OCI-LY7 (cell line): Measurements from ENCODE around the gene CCDC57. TPM values are rescaled to one million over a fixed set of nuclear protein-coding genes. Genes with fewer than 3 reads are reported as not detected.

Experiments
- BruUV-seq: library from RNA; stranded (reverse); fragments of 400-500 nt; replicated peaks from 2 replicates; lab custom pipeline; 2021; lab: Mats Ljungman, UMichigan
- CTCF ChIA-PET: fragments of 300-600 bp; sonication (Branson Sonifier 250); formaldehyde crosslinking; loops from one replicate; lab custom pipeline; 2022; ENCODE audit warnings: antibody characterized with exemption; ENCODE audit not compliant: unreplicated experiment; lab: Charles Lee
- POLR2A ChIA-PET: fragments of 300-600 bp; sonication (Branson Sonifier 250); formaldehyde crosslinking; loops from one replicate; lab custom pipeline; 2022; ENCODE audit warnings: antibody characterized with exemption; lab: Charles Lee
- DNase-seq: peaks from one replicate; pipeline ENCODE4 v3.0.0-alpha.2; 2015; ENCODE audit warnings: low spot score
- H2AFZ ChIP-seq: fragments of 200-600 bp; sonication (generic), shearing (Covaris generic); 2 replicates; pipeline ENCODE4 v1.6.1; 2014; ENCODE audit warnings: mild to moderate bottlenecking, antibody characterized with exemption, low read length, moderate library complexity
- H3K27ac ChIP-seq: fragments of 200-600 bp; sonication (generic); 2 replicates; pipeline ENCODE4 v1.5.1; 2014; ENCODE audit warnings: mixed run types, low read depth, mild to moderate bottlenecking, moderate library complexity, low read length, inconsistent platforms; ENCODE audit not compliant: poor library complexity, severe bottlenecking
- H3K36me3 ChIP-seq: fragments of 200-600 bp; sonication (generic); 2 replicates; pipeline ENCODE4 v1.6.1; 2014; ENCODE audit warnings: mild to moderate bottlenecking, antibody characterized with exemption, low read length, moderate library complexity, mixed read lengths; ENCODE audit not compliant: insufficient read depth
- H3K4me1 ChIP-seq: fragments of 200-600 bp; sonication (generic); 2 replicates; pipeline ENCODE4 v1.5.1; 2014; ENCODE audit warnings: mild to moderate bottlenecking, low read length; ENCODE audit not compliant: insufficient read depth, poor library complexity, severe bottlenecking
- H3K4me2 ChIP-seq: fragments of 200-600 bp; sonication (generic); 2 replicates; pipeline ENCODE4 v1.6.1; 2014; ENCODE audit warnings: mild to moderate bottlenecking, low read length
- H3K4me3 ChIP-seq: fragments of 200-600 bp; sonication (generic); 2 replicates; pipeline ENCODE4 v1.5.1; 2014; ENCODE audit warnings: mild to moderate bottlenecking, low read depth, low read length; ENCODE audit not compliant: poor library complexity, severe bottlenecking
- H3K79me2 ChIP-seq: fragments of 200-600 bp; sonication (generic); 2 replicates; pipeline ENCODE4 v1.6.1; 2016; ENCODE audit warnings: low read depth, mild to moderate bottlenecking, low read length, moderate library complexity, mixed read lengths; ENCODE audit not compliant: insufficient read depth
- H3K9me2 ChIP-seq: fragments of 200-600 bp; sonication (generic); 2 replicates; pipeline ENCODE4 v1.6.1; 2016; ENCODE audit warnings: mild to moderate bottlenecking, low read length, mixed read lengths; ENCODE audit not compliant: insufficient read depth
- H3K9me3 ChIP-seq: fragments of 200-600 bp; sonication (generic); 2 replicates; pipeline ENCODE4 v1.6.1; 2014; ENCODE audit warnings: mild to moderate bottlenecking, mixed run types, low read length, mixed read lengths
- H4K20me1 ChIP-seq: fragments of 200-600 bp; sonication (generic); 2 replicates; pipeline ENCODE4 v1.6.1; 2014; ENCODE audit warnings: mild to moderate bottlenecking, antibody characterized with exemption, low read length, moderate library complexity, mixed read lengths; ENCODE audit not compliant: insufficient read depth
- EZH2phosphoT487 ChIP-seq: fragments of 200-600 bp; sonication (generic); IDR thresholded peaks from 2 replicates; pipeline ENCODE4 v1.6.1; 2018; ENCODE audit warnings: low read depth, borderline replicate concordance, mild to moderate bottlenecking, mixed run types, antibody characterized with exemption, low read length, moderate library complexity, mixed read lengths
- intact Hi-C: fragments of 100-400 bp; cut with micrococcal nuclease; formaldehyde crosslinking; loops from one replicate; pipeline ENCODE4 v1.10.0; 2022; ENCODE audit not compliant: unreplicated experiment
- total RNA-seq, 2 experiments: library from RNA; depleted of rRNA in 1 of 2; stranded (reverse); fragments of >200 nt in 1 of 2; shearing (Covaris generic) in 1 of 2; gene quantifications; 2 replicates each; pipeline ENCODE4 v1.2.3, GENCODE V29; 2014 to 2022
- TF ChIP-seq, protein P1 (sequence below): fragments of 200-600 bp; sonication (generic); conservative IDR thresholded peaks from 2 replicates; pipeline ENCODE4 v1.5.1; 2014; ENCODE audit warnings: mild to moderate bottlenecking, antibody characterized with exemption, low read length, moderate library complexity, mixed read lengths

The CCDC57 gene
- total RNA-seq, 2 experiments from 2014 or later: 34.5 to 58.7 TPM

DNA sequence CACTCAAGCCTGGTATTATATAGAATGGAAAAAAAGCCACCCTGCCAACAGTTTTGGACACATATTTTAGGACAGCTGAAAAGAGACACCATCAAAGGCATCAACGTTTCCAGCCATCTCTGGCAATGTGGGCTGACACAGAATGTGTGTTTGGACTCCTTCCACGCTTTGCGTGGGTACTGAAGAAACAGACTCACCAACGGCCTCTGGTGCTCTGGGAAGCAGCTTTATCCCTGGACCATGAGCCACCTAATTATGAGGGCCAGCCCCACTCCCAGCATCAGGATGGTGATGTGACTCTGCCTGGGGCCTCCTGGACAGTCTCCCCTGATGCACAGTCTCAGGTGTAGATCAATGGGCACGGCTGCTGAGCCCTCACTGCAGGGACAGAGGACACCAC lies 27.9 kb downstream of the CCDC57 start:
- Histone ChIP-seq H3K9me3 (no peaks in the 10 kb centered on the region), H3K4me1 (no peaks in the 10 kb centered on the region), H2AFZ (no peak overlapping the region), H3K4me2 (no peak overlapping the region), H3K36me3 (peaks cover 6% of the 10 kb centered on the region; the same call in 1 of the 2 replicates), H3K27ac (no peak overlapping the region), H4K20me1 (no peaks in the 10 kb centered on the region), H3K9me2 (no peaks in the 10 kb centered on the region), H3K79me2 (no peaks in the 10 kb centered on the region), H3K4me3 (no peak overlapping the region)
- intact Hi-C loops: no loop called here
- TF ChIP-seq, protein P1, sequence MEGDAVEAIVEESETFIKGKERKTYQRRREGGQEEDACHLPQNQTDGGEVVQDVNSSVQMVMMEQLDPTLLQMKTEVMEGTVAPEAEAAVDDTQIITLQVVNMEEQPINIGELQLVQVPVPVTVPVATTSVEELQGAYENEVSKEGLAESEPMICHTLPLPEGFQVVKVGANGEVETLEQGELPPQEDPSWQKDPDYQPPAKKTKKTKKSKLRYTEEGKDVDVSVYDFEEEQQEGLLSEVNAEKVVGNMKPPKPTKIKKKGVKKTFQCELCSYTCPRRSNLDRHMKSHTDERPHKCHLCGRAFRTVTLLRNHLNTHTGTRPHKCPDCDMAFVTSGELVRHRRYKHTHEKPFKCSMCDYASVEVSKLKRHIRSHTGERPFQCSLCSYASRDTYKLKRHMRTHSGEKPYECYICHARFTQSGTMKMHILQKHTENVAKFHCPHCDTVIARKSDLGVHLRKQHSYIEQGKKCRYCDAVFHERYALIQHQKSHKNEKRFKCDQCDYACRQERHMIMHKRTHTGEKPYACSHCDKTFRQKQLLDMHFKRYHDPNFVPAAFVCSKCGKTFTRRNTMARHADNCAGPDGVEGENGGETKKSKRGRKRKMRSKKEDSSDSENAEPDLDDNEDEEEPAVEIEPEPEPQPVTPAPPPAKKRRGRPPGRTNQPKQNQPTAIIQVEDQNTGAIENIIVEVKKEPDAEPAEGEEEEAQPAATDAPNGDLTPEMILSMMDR: no peak
- no peak for TF ChIP-seq EZH2phosphoT487
- DNase-seq: no peak
- ChIA-PET POLR2A (interaction anchor here (0.6 kb wide), 1 partner anchor 532 kb away, joined by 3 read pairs; no protein-coding TSS in a partner anchor), CTCF (no interaction called here)
- no TSS peak for BruUV-seq

DNA sequence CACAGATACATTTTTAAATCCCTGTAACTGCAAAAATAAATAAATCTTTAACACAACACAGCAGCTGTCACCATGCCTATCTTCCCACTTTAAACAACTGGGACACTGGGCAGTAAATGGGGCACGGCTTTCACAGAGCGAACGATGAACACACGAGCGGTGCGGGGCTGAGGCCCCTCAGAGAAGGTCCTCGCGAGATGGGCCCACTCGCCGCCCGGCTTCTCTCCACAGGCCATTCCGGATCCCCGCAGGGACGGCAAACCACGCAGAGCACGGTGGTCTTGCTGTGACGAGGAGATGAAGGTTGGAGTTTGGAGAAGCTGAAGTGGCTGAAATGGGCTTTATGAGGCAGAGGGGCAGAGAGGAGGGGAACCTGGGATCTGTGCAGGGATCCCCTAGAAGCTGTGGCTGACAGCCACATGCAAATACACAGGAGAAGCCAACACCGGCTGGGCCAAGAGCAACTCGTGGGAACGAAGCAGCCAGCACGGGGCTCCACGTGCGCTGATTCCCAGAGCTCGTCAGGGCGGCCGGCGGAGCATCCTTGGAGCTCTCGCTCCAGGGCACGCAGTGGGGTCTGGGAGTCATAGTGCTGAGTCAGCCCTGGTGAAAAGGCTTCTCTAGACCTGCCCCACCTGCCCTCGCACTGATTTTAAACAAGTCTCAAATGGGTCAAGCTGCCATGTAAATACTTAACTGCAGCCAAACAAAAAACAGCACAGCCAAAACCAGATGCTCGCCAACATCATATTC lies 31.7 kb downstream of the CCDC57 start:
- Histone ChIP-seq H3K4me3 (no peak overlapping the region), H3K27ac (no peak overlapping the region), H3K4me2 (no peak overlapping the region), H3K79me2 (no peaks in the 10 kb centered on the region), H3K9me3 (no peaks in the 10 kb centered on the region), H3K4me1 (no peaks in the 10 kb centered on the region), H3K36me3 (peaks cover 6% of the 10 kb centered on the region; the same call in 1 of the 2 replicates), H4K20me1 (no peaks in the 10 kb centered on the region), H2AFZ (no peak overlapping the region), H3K9me2 (no peaks in the 10 kb centered on the region)
- intact Hi-C loops: no loop called here
- ChIA-PET CTCF (no interaction called here), POLR2A (no interaction called here)
- no peak for DNase-seq
- no TSS peak for BruUV-seq
- TF ChIP-seq, protein P1: no peak
- no peak for TF ChIP-seq EZH2phosphoT487

DNA sequence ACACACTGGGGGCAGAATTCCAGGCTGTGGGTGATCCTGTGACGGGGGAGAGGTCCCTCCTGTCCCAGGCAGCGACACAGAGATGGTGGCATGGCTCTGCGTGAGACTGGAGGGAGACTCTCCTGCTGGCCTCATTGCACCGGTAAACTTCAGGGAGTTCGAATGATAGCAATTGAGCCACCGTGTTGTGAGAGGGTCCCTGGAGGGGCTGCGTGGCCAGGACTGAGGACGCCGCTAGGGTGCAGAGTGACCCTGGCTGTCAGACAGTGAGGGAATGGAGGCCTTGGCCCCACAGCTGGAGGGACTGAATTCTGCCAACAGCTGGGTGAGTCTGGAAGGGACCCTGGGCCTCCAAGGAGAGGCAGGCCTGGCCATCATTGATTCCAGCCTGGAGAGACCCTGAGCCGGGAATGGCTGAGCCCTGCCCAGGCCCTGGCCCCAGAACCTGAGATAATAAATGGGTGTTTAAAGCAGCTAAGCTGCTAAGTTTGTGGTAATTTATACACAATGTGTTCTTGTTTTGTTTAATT lies 32.6 kb downstream of the CCDC57 start:
- POLR2A ChIA-PET: no interaction called here
- Histone ChIP-seq H3K4me1 (no peaks in the 10 kb centered on the region), H3K36me3 (peaks cover 6% of the 10 kb centered on the region; the same call in 1 of the 2 replicates), H3K9me3 (no peaks in the 10 kb centered on the region), H3K4me3 (no peak overlapping the region), H3K9me2 (no peaks in the 10 kb centered on the region), H4K20me1 (no peaks in the 10 kb centered on the region), H3K4me2 (no peak overlapping the region), H3K27ac (no peak overlapping the region), H3K79me2 (no peaks in the 10 kb centered on the region), H2AFZ (no peak overlapping the region)
- intact Hi-C loops: no loop called here
- BruUV-seq: no TSS peak
- TF ChIP-seq, protein P1: no peak
- no peak for TF ChIP-seq EZH2phosphoT487
- no peak for DNase-seq
- CTCF ChIA-PET: no interaction called here
